HG03342 (cell line): ENCODE measurements around the gene MICAL2.

Source experiments
- ATAC-seq: cut with Tn5 transposase; IDR thresholded peaks from one replicate; pipeline ENCODE4 v1.9.1; 2021; ENCODE audit warnings: mild to moderate bottlenecking, moderate library complexity; ENCODE audit not compliant: unreplicated experiment

Gene MICAL2

GRCh38 chr11:12202661-12203310, 92.4 kb downstream of the MICAL2 start:
- ATAC-seq = no peak

- no peak for ATAC-seq
Observed at GRCh38 chr11:12204506-12204905, 94.1 kb downstream of the MICAL2 start.

GRCh38 chr11:12205330-12205729, 94.9 kb downstream of the MICAL2 start:
- no peak for ATAC-seq

- no peak for ATAC-seq
Observed at GRCh38 chr11:12206529-12206928, 96.1 kb downstream of the MICAL2 start.

GRCh38 chr11:12207384-12208150, 97.2 kb downstream of the MICAL2 start:
- no peak for ATAC-seq

GRCh38 chr11:12209096-12209495, 98.7 kb downstream of the MICAL2 start:
- no peak for ATAC-seq

- no peak for ATAC-seq
Observed at GRCh38 chr11:12210200-12210599, 99.8 kb downstream of the MICAL2 start.

GRCh38 chr11:12211331-12212065, 101.1 kb downstream of the MICAL2 start:
- ATAC-seq = no peak

GRCh38 chr11:12212174-12212820, 101.9 kb downstream of the MICAL2 start:
- no peak for ATAC-seq

GRCh38 chr11:12212821-12213185, 102.4 kb downstream of the MICAL2 start:
- no peak for ATAC-seq

GRCh38 chr11:12213883-12214282, 103.5 kb downstream of the MICAL2 start:
- no peak for ATAC-seq

GRCh38 chr11:12214751-12215150, 104.4 kb downstream of the MICAL2 start:
- ATAC-seq = no peak

- ATAC-seq = no peak
Observed at GRCh38 chr11:12215181-12215593, 104.8 kb downstream of the MICAL2 start.

- no peak for ATAC-seq
Observed at GRCh38 chr11:12216041-12216451, 105.7 kb downstream of the MICAL2 start.

GRCh38 chr11:12216671-12217374, 106.4 kb downstream of the MICAL2 start:
- no peak for ATAC-seq

GRCh38 chr11:12217879-12218278, 107.5 kb downstream of the MICAL2 start:
- ATAC-seq = no peak

- no peak for ATAC-seq
Observed at GRCh38 chr11:12218909-12219308, 108.5 kb downstream of the MICAL2 start.

- no peak for ATAC-seq
Observed at GRCh38 chr11:12219757-12220156, 109.4 kb downstream of the MICAL2 start.

- no peak for ATAC-seq
Observed at GRCh38 chr11:12220305-12220704, 109.9 kb downstream of the MICAL2 start.

GRCh38 chr11:12221051-12221535, 110.7 kb downstream of the MICAL2 start:
- ATAC-seq = no peak
